ENCODE measurements around the gene RABL6.

DNA sequence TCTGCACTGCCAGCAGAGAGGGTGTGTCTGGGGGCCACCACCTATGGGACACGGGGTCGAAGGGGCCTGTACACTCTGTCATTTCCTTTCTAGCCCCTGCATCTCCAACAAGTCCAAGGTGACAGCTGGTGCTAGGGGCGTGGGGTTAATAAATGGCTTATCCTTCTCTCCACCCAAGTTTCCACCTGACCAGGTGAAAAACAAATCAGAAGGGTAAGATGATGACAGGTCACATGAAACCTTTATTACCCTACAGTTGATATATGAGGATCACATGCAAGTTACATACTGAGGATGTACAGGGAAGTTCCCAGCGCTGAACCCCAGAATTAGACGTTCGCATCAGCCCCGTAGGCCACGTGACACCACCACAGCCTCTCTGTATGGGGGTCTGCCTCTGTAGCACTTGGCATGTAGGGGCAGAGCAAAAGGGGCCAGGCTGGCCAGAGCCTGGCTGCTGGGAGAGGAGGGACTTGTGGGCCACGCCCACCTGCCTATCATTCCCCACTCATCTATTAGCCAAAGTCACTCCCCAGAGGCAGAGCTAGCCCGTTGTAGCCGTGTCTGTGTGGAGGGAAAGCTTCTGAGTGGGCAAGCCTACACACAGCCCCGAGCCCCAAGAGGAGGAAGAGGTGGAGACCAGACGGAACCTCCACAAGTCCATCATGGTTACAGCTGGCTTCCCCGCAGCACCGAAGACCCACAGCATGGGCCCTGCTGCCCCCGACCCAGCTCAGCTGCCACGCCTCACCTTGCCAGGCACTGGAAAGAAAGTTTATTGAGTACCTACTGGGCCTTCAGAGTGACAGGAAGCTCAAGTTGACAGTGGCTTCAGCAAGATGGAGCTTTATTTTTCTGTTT is 14.4 kb upstream of the RABL6 start:
- TF ChIP-seq, protein P1, sequence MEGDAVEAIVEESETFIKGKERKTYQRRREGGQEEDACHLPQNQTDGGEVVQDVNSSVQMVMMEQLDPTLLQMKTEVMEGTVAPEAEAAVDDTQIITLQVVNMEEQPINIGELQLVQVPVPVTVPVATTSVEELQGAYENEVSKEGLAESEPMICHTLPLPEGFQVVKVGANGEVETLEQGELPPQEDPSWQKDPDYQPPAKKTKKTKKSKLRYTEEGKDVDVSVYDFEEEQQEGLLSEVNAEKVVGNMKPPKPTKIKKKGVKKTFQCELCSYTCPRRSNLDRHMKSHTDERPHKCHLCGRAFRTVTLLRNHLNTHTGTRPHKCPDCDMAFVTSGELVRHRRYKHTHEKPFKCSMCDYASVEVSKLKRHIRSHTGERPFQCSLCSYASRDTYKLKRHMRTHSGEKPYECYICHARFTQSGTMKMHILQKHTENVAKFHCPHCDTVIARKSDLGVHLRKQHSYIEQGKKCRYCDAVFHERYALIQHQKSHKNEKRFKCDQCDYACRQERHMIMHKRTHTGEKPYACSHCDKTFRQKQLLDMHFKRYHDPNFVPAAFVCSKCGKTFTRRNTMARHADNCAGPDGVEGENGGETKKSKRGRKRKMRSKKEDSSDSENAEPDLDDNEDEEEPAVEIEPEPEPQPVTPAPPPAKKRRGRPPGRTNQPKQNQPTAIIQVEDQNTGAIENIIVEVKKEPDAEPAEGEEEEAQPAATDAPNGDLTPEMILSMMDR (IDR thresholded peaks at IDR 0.05; ENCODE audit: insufficient read depth, low read length) = no peak
- TF ChIP-seq POLR2AphosphoS5 (IDR thresholded peaks at IDR 0.05; ENCODE audit: low read depth) = no peak
